ENCODE measurements around the gene SWAP70.

GRCh38 chr11:9787260-9787659, 123.4 kb downstream of the SWAP70 start:
- TF ChIP-seq TCF12 (IDR thresholded peaks at IDR 0.05; ENCODE audit: low read depth) (no peak), YY1 (IDR thresholded peaks at IDR 0.05; ENCODE audit: low read depth) (no peak), RAD21 (IDR thresholded peaks at IDR 0.05; ENCODE audit: low read depth) (no peak), EP300 (IDR thresholded peaks at IDR 0.05; ENCODE audit: borderline replicate concordance) (no peak), CEBPB (IDR thresholded peaks at IDR 0.05) (no peak), REST (IDR thresholded peaks at IDR 0.05; ENCODE audit: low read depth) (no peak), USF1 (IDR thresholded peaks at IDR 0.05) (no peak), MAX (IDR thresholded peaks at IDR 0.05) (no peak)

All from Ishikawa (cell line).